Epidermal melanocyte (primary cell): ENCODE results near the gene DAB2IP.

Experiments used
- DNase-seq: peaks from one replicate; pipeline ENCODE4 v3.0.0; 2011; ENCODE audit warnings: low spot score; ENCODE audit not compliant: insufficient read length

Gene DAB2IP

DNA sequence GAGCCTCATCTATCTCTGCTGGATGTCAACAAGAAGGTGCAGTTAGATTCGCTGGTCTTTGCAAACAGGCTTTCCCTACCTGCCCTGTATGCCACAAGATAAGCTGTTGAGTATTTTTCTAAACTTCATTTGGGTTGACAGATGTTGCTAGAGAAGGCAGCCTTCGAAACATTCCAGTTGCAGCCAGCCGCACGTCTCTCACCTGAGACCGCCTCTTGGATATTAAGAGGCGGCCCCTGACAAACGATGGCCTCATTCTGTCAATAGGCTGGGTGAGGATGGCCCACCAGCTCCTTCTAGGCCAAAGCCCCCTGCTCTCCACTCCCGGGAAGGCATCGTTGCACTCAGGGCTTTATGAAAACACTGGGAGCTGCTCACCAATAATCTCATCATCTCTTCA lies 181.6 kb downstream of the DAB2IP start:
- no peak for DNase-seq
